HG02970 (cell line): ENCODE results near the gene ASCC3.
A peak's percentile ranks its signal among the peaks of the same experiment; 100 is the strongest.

ENCODE experiments used
- ATAC-seq: cut with Tn5 transposase; IDR thresholded peaks from one replicate; pipeline ENCODE4 v1.9.1; 2021; ENCODE audit warnings: mild to moderate bottlenecking, moderate library complexity, moderate number of reproducible peaks; ENCODE audit not compliant: unreplicated experiment, low FRiP score

ASCC3 gene

GRCh38 chr6:100730001-100730980, 150.8 kb downstream of the ASCC3 start:
- ATAC-seq: no peak

- no peak for ATAC-seq
Observed at GRCh38 chr6:100726666-100727065, 154.5 kb downstream of the ASCC3 start.

DNA sequence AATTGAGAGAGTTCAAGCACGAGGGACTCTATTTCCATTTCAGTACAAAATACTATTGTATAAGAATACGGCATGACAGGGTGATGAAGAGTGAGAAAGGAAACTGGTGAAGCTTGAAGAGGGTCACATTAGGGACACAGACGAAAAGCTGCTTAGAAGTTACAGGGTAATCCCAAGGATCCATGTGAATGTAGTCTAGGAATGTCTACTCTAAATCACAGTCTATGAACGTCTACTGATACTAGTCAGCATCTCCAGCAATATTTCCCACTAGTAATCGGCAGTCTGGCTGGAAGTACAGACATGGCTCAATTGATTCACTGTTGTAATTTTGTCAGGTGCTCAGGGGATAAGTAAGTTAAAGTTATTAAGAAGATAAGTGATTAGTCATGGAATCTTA, 156.4 kb downstream of the ASCC3 start:
- ATAC-seq: no peak

GRCh38 chr6:100724222-100724621, 156.9 kb downstream of the ASCC3 start:
- no peak for ATAC-seq

- ATAC-seq: no peak
Observed at GRCh38 chr6:100721256-100721655, 159.9 kb downstream of the ASCC3 start.

DNA sequence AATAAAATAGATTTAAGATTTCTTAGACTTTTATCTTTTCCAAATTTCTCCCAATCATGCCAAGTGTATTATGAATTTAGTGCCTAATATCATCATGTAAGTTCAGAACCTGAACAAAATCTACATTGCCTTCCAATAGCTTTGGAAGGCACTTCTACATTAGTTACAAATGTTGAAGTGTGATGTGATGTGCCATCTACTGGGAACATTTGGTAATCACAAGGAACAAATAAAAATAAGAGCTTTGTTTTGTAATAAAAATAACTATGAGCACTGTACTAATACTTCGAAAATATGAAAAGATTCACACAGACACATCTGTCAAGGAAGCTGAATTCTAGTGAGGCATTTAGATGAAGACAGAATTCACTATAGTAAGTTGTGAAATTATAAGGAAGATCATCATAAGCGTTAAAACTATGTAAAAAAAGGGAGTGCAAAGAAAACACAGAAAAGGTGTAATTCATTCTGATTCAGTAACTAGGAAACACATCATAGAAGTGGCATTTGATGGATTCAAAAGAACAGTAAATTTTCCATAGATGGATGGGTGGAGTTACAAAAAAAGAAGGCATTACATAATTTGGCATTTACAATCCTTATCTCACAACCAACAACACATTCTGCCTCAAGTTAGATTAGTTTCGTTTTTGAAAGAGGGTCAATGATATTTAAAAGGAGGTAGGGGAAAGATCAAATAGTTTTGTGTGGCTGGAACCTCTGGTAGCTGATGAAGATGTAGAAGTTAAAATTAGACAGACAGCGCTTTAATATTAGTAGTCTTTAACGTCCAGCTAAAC, 161.0 kb downstream of the ASCC3 start:
- no peak for ATAC-seq

DNA sequence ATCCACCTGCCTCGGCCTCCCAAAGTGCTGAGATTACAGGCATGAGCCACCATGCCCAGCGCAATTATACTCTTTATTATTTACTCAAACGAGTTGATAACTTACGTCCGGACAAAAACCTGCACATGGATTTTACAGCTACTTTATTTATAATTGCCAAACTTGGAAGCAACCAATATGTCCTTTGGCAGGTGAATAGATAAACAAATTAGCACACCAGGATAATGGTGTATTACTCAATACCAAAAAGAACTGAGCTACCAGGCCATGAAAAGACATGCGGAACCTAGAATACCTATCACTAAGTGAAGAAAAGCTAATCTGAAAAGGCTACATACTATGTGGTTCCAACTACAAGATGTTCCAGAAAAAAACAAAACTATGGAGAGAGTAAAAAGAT, 168.1 kb downstream of the ASCC3 start:
- no peak for ATAC-seq

DNA sequence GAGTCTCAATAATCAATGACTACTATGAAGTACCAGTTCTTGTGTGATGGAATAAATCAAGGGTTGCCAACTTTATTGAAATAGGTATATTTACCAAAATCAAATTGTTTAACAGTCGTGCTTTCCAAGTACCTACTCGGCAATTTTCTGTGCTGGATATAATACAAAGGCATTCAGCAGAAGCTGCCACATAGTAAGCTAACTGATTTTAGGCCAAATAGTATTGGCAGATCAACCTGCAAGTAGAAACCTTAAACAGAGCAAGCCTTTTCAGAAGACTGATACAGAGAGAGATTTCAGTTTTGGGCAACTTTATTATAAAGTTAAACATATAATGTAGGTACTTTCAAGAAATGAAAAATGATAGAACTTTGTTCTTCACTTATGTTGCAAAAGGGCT, 174.6 kb downstream of the ASCC3 start:
- ATAC-seq: no peak

DNA sequence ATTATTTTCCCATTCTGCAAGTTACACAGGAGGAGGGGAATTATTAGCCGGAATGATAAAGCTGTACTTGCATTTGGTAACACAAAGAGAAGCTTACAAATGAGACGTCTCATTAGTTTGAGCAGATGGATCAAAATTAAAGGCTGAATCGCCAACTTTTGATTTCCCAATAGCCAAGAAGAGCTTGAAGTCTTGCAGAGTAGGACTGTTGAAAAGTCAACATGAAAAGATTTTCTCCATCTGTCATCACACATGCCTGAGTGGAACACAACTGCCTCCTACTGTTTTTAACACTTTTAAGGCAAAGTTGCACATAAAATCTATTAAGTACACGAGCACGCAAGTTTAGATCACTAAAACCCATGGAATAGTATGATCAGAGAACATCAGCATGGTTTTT, 176.2 kb downstream of the ASCC3 start:
- ATAC-seq: no peak

GRCh38 chr6:100701728-100702127, 179.4 kb downstream of the ASCC3 start:
- ATAC-seq: no peak

- ATAC-seq: no peak
Observed at GRCh38 chr6:100700009-100700408, 181.1 kb downstream of the ASCC3 start.

GRCh38 chr6:100695445-100695844, 185.7 kb downstream of the ASCC3 start:
- no peak for ATAC-seq

- ATAC-seq: peak; percentile 56
Observed at GRCh38 chr6:100693249-100693927, 187.7 kb downstream of the ASCC3 start.

DNA sequence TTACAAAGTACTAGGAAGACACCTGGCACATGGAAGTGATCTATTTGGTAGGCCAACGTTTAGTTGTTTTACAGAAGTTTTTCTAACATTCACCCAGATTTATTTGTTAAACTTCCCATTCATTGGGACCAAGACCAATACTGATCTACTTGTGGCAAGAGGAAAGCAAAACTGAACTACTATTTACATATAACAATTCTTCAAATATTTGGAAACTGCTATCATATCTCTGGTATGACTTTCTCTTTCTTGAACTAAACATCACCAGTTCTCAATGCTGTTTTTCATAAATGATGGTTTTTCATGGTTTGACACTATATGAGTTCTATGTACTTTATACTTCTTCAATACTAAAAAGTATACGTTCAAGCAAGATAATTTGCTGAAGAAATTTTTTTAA, 189.2 kb downstream of the ASCC3 start:
- no peak for ATAC-seq

GRCh38 chr6:100686216-100686615, 194.9 kb downstream of the ASCC3 start:
- no peak for ATAC-seq

- no peak for ATAC-seq
Observed at GRCh38 chr6:100685747-100686146, 195.4 kb downstream of the ASCC3 start.

DNA sequence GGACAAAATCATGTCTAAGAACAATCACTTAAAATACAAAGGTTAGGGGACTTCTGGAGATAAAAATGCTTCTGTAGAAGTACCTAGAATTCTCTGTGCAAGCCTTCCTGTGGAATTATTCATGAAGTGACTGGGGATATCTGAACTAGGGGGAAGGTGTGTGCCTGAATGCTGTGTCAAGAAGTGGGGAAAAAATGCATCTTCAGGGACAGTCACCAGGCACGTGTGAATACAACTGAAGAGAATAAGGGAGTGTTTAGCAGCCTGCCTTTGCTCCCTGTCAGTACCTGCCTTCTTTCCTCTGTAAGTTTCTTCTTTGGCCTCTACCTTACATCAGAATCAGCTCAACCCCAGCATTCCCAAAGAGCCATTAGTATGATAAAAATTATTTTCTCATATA, 201.0 kb downstream of the ASCC3 start:
- no peak for ATAC-seq

DNA sequence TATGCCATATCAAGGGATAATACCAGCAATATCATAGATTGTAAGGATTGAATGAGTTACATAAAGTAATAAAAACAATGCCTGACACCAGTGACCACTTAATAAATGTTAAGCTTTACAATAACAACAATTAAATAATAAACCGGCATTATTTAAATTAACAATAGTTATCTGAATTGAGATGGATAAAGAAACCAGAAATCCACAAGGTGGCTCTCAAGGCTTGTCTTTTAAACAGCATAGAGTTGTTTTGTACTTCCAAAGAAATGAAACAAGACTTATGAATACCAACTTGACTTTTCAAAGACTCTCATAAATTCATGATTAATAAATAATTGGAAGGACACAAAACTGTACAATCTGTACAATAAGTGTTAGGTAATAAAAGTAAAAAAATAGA, 203.1 kb downstream of the ASCC3 start:
- ATAC-seq: no peak

DNA sequence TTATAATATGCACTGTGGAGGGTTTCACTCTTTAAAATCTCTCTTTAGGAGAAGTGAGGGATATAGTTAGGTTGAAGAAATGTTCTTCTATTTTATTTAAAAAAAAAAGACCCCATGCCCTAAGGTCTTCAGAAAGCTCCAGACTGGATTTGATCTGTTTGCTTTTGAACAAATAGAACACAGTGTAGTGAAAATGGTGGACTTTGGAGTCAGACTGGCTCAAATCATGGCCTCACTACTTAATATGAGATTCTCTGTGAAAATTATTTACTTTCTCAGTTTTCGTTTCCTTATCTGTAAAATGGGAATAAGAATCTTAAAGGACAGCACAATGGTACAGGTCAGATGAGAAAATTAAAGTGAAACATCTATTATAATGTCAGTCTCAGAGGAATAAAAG, 203.9 kb downstream of the ASCC3 start:
- no peak for ATAC-seq

GRCh38 chr6:100673641-100674040, 207.5 kb downstream of the ASCC3 start:
- ATAC-seq: no peak

- ATAC-seq: no peak
Observed at GRCh38 chr6:100671740-100672139, 209.4 kb downstream of the ASCC3 start.
